Ascending aorta (tissue), 2 donors: Measurements from ENCODE around the gene MRC2. TPM values are rescaled to one million over a fixed set of nuclear protein-coding genes. Genes with fewer than 3 reads are reported as not detected.
A peak's percentile ranks its signal among the peaks of the same experiment; 100 is the strongest.

Experiments
- DNase-seq, 2 donors: peaks; one replicate each; pipeline ENCODE4 v3.0.0-alpha.2; 2019; ENCODE audit warnings: low spot score in 2 of 2
- H3K27ac ChIP-seq, 2 donors: fragments of 200-600 bp; sonication (generic); one replicate each; pipeline ENCODE4 v1.5.1; 2016 to 2017; ENCODE audit warnings: mild to moderate bottlenecking in 1 of 2
- H3K27me3 ChIP-seq: fragments of 200-600 bp; sonication (generic); one replicate; pipeline ENCODE4 v1.5.1; 2017
- H3K36me3 ChIP-seq, 2 donors: fragments of 200-600 bp; sonication (generic); one replicate each; pipeline ENCODE4 v1.5.1; 2016
- H3K4me1 ChIP-seq, 2 donors: fragments of 200-600 bp; sonication (generic); one replicate each; pipeline ENCODE4 v1.5.1; 2016 to 2017; ENCODE audit warnings: mild to moderate bottlenecking in 1 of 2
- H3K4me3 ChIP-seq, 2 donors: fragments of 200-600 bp; sonication (generic); one replicate each; pipeline ENCODE4 v1.5.1; 2016 to 2017; ENCODE audit warnings: mild to moderate bottlenecking in 1 of 2
- H3K9me3 ChIP-seq, 2 donors: fragments of 200-600 bp; sonication (generic); one replicate each; pipeline ENCODE4 v1.5.1; 2016
- CTCF ChIP-seq, 3 experiments: fragments of 200-600 bp in 2 of 3; fragments of 450-650 bp in 1 of 3; sonication (generic) in 2 of 3; IDR thresholded peaks; one replicate each; pipeline ENCODE4 v1.5.1; 2016 to 2019; ENCODE audit warnings: antibody characterized with exemption in 3 of 3, mild to moderate bottlenecking in 1 of 3, moderate library complexity in 1 of 3
- intact Hi-C: fragments of 100-400 bp; cut with DNase I; formaldehyde crosslinking; loops from one replicate; pipeline ENCODE4 v1.15.1; 2023
- total RNA-seq: library from RNA; depleted of rRNA; stranded (reverse); fragments of >200 nt; gene quantifications from one replicate; pipeline ENCODE4 v1.1.0, GENCODE V29; 2016

The MRC2 gene
- total RNA-seq, 1 donor from 2014 or later: 147 TPM

DNA sequence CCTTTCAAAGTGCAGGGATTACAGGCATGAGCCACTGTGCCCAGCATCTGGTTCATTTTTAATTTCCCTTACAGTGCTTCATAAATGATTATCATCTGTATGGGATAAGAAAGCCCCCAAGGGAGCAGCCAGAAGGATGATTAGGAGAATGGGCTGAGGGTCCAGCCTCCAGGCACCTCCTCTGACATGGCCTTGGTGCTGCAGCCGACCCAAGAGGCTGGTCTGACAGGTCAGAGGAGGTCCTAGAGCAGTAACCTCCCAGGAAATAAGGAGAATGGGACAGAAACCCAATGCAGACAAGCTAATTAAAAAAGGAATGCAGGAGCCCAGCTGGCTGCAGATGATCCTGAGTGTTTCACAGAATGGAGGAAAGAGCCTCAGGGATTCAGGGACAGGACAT is 29.0 kb downstream of the MRC2 start:
- DNase-seq: no peak
- intact Hi-C loops: no loop called here

GRCh38 chr17:62657145-62657665 is 29.7 kb downstream of the MRC2 start:
- H3K4me1 ChIP-seq: peaks cover 11 to 13% of the 10 kb centered on the region in 2 donors
- DNase-seq: no peak
- H3K27ac ChIP-seq: no peak overlapping the region
- no peak overlapping the region for H3K4me3 ChIP-seq
- peaks cover 0 to 4% of the 10 kb centered on the region in 2 donors for H3K36me3 ChIP-seq
- intact Hi-C loops: no loop called here
- TF ChIP-seq CTCF (IDR thresholded peaks at IDR 0.05): no peak
- no peaks in the 10 kb centered on the region for H3K27me3 ChIP-seq
- H3K9me3 ChIP-seq: peaks cover 0 to 11% of the 10 kb centered on the region in 2 donors

More for the DNA sequence above, 29.0 kb downstream of the MRC2 start:
- H3K4me3 ChIP-seq: no peak overlapping the region
- no peak for TF ChIP-seq CTCF (IDR thresholded peaks at IDR 0.05)
- peaks cover 0 to 11% of the 10 kb centered on the region in 2 donors for H3K9me3 ChIP-seq
- H3K27me3 ChIP-seq: no peaks in the 10 kb centered on the region
- H3K4me1 ChIP-seq: peaks cover 11 to 19% of the 10 kb centered on the region in 2 donors
- peaks cover 0 to 4% of the 10 kb centered on the region in 2 donors for H3K36me3 ChIP-seq
- H3K27ac ChIP-seq: no peak overlapping the region

GRCh38 chr17:62657690-62658089 is 30.2 kb downstream of the MRC2 start:
- Histone ChIP-seq H3K4me1 (peaks cover 11 to 13% of the 10 kb centered on the region in 2 donors), H3K36me3 (peaks cover 0 to 4% of the 10 kb centered on the region in 2 donors), H3K9me3 (peaks cover 0 to 11% of the 10 kb centered on the region in 2 donors), H3K27ac (no peak overlapping the region), H3K4me3 (no peak overlapping the region), H3K27me3 (no peaks in the 10 kb centered on the region)
- DNase-seq: no peak
- TF ChIP-seq CTCF (IDR thresholded peaks at IDR 0.05): no peak
- intact Hi-C loops: no loop called here

DNA sequence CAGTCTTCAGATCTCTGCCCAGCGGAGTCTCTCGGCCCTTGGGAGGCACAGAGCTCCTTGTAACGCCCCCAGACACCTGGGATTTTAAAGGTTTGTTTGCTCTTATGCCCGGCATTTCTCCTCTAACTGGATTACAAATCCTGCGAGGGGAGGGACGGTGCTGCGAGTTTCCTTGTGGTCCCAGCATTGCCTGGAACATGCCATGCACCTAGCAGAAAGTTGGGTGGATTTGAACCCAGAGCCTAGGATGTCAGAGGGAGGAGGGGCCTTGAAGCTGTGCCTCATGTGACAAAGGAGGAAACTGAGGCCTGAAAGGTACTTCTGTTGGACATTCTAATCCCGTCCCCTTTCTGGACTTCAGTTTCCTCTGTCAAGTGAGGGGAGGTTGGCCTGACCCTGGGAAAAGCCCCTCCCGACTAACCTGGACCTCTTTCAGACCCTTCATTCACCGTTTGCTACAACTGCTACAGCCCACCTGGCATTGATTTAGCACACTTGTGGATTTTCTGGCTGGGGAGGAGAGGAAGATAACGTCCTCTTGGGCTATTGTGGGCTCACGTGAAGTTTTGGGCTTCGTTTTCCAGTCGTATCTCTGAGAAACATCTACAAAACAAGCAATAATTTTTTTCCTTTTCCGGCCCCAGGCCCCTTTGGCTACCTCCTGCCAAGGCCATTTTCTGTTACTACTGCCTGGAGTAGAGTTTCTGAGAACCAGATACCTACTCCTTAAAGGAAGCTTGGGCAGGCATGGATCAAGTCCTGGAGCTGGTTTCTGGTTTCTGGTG is 30.9 kb downstream of the MRC2 start:
- Histone ChIP-seq H3K4me3 (no peak overlapping the region), H3K4me1 (peaks cover 10 to 11% of the 10 kb centered on the region in 2 donors), H3K27ac (no peak overlapping the region), H3K36me3 (peaks cover 0 to 4% of the 10 kb centered on the region in 2 donors), H3K9me3 (peaks cover 0 to 11% of the 10 kb centered on the region in 2 donors), H3K27me3 (no peaks in the 10 kb centered on the region)
- intact Hi-C loops: no loop called here
- DNase-seq: peak in 1 of 2 donors; percentile 4
- no peak for TF ChIP-seq CTCF (IDR thresholded peaks at IDR 0.05)

GRCh38 chr17:62660629-62661118 is 33.2 kb downstream of the MRC2 start:
- no peak overlapping the region for H3K4me3 ChIP-seq
- no peak overlapping the region for H3K27ac ChIP-seq
- H3K36me3 ChIP-seq: peaks cover 4 to 15% of the 10 kb centered on the region in 2 donors
- H3K27me3 ChIP-seq: no peaks in the 10 kb centered on the region
- no peak for TF ChIP-seq CTCF (IDR thresholded peaks at IDR 0.05)
- no peaks in the 10 kb centered on the region for H3K4me1 ChIP-seq
- peaks cover 0 to 11% of the 10 kb centered on the region in 2 donors for H3K9me3 ChIP-seq
- DNase-seq: no peak
- intact Hi-C loops: no loop called here
